Fibroblast of villous mesenchyme (primary cell): ENCODE results near the gene IFNGR1. TPM values are rescaled to one million over a fixed set of nuclear protein-coding genes. Genes with fewer than 3 reads are reported as not detected.
"Not testable (repeated sequence)": the region's sequence is repeated elsewhere in the genome, so short reads cannot be mapped to it uniquely, and the experiment has no call there.

Experiments
- DNase-seq: peaks from one replicate; pipeline ENCODE4 v3.0.0-alpha.2; 2010; ENCODE audit warnings: low read depth
- H3K4me3 ChIP-seq: 2 replicates; pipeline ENCODE4 v1.5.1; 2011; ENCODE audit warnings: low read depth, mild to moderate bottlenecking, low read length
- total RNA-seq: library from RNA; depleted of rRNA; stranded (reverse); fragments of >200 nt; gene quantifications from 2 replicates; pipeline ENCODE4 v1.2.3, GENCODE V29; 2012
- TF ChIP-seq, protein P1 (sequence below): IDR thresholded peaks from 2 replicates; pipeline ENCODE4 v1.5.1; 2012; ENCODE audit warnings: low read depth, mild to moderate bottlenecking, low read length; ENCODE audit not compliant: insufficient read depth

The IFNGR1 gene
- total RNA-seq, 1 donor, result 47.5 TPM

DNA sequence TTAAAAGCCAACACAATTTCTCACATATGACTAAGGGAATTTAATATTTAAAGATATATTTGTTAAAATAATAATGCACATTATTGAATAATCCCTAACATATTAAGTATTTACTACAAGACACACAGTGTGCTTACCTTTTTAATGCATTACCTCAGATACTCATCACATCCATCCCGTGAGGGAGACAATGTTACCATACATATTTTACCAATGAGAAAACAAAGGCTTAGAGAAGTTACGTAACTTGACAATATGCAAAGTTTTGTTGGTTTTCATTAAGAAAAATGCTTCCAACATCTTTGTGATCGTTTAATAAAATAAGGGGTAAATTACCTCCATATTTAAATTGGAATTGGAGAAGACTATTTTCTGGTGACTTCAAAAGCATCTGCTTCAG lies 4.3 kb downstream of the IFNGR1 start:
- no peak overlapping the region for H3K4me3 ChIP-seq
- DNase-seq, result no peak
- TF ChIP-seq, protein P1, sequence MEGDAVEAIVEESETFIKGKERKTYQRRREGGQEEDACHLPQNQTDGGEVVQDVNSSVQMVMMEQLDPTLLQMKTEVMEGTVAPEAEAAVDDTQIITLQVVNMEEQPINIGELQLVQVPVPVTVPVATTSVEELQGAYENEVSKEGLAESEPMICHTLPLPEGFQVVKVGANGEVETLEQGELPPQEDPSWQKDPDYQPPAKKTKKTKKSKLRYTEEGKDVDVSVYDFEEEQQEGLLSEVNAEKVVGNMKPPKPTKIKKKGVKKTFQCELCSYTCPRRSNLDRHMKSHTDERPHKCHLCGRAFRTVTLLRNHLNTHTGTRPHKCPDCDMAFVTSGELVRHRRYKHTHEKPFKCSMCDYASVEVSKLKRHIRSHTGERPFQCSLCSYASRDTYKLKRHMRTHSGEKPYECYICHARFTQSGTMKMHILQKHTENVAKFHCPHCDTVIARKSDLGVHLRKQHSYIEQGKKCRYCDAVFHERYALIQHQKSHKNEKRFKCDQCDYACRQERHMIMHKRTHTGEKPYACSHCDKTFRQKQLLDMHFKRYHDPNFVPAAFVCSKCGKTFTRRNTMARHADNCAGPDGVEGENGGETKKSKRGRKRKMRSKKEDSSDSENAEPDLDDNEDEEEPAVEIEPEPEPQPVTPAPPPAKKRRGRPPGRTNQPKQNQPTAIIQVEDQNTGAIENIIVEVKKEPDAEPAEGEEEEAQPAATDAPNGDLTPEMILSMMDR, result no peak

DNA sequence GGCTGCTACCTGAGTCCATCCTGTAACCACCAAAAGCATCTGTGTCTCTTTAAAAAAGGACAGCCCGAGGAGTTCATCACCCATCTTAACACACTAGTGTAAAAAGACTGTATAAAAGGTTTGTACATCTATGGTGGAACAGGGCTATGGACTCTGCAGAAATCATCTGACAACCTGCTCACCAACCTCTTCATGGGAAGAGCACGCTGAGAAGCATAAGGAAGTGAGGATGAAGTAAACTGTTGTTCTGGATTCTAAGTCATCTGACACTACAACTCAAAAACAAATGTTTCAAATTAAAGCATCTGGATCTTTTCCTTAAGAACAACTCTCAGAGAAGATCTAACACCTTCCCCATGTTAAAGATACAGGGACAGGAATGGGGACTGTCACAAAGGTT lies 5.4 kb downstream of the IFNGR1 start:
- TF ChIP-seq, protein P1, result no peak
- no peak overlapping the region for H3K4me3 ChIP-seq
- no peak for DNase-seq

DNA sequence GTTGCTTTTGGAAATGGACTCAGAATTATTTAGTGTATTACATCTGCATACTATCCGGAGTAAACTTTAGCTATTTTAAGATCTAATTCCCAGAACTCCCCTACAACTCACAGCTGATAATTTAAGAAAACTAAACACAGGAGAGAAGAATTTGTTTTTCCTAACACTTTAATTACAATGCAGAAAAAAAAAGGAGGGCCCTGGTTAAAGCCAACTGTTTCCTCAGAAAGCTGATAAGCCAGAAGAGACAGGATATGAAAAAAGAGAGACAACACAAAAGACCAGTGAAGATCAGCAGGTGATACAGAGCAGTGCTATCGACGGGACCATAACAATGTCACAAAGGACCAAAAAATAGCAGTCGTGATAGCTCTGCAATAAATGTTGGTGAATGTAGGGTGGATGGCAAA lies 5.8 kb downstream of the IFNGR1 start:
- H3K4me3 ChIP-seq, result no peak overlapping the region
- TF ChIP-seq, protein P1, result no peak
- DNase-seq, result no peak

DNA sequence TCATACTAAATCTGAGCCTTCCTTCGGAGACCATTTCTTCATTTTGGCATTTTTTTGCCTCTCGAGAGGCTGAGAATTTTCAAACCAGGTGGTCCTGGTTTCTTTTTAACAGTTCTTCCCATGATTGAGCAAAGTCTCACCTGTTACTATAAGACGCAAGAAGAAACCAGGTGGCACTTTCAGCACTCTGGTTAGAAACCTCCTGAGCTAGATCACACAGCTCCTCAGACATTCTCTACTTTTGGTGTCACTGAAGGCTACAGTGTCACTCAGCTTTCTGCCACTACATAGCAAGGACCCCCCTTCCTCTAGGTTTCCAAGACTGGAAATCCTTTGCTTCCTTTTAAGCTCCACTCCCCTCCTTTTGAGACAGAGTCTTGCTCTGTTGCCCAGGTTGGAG lies 7.3 kb downstream of the IFNGR1 start:
- TF ChIP-seq, protein P1, result no peak
- H3K4me3 ChIP-seq, result no peak overlapping the region
- DNase-seq, result no peak

DNA sequence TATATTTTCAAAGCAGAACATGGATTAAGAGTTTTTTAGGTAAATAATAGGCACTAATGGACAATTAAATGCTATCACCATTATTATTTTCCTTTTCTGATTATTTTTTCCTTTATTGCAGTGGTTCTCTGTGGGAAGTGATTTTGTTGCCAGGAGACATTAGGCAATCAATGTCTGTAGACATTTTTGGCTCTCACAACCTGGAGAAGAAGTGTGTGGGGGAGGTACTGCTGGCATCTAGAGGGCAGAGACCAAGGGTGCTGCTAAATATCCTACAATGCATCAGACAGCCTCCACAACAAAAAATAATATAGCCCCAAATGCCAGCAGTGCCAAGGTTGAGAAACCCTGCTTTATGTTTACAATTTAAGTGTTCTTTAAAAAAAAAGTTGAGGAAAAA lies 8.3 kb downstream of the IFNGR1 start:
- no peak overlapping the region for H3K4me3 ChIP-seq
- no peak for DNase-seq
- TF ChIP-seq, protein P1, result no peak

DNA sequence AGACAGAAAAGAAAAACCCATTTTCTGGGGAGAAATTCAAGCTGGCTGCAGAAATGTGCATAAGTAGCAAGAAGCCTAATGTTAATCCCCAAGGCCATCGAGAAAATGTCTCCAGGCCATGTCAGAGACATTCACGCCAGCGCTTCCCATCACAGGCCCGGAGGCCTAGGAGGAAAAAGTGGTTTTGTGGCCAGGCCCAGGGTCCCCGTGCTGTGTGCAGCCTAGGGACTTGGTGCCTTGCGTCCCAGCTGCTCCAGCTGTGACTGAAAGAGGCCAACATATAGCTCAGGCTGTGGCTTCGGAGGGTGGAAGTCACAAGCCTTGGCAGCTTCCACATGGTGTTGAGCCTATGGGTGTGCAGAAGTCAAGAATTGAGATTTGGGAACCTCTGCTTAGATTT lies 10.9 kb downstream of the IFNGR1 start:
- DNase-seq, result no peak
- H3K4me3 ChIP-seq, result no peak overlapping the region

DNA sequence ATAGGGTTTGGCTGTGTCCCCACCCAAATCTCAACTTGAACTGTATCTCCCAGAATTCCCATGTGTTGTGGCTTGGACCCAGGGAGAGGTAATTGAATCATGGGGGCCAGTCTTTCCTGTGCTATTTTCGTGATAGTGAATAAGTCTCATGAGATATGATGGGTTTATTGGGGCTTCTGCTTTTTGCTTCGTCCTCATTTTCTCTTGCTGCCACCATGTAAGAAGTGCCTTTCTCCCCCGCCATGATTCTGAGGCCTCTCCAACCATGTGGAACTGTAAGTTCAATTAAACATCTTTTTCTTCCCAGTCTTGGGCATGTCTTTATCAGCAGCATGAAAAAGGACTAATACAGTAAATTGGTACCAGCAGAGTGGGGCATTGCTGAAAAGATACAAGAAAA lies 11.7 kb downstream of the IFNGR1 start:
- not testable (repeated sequence) for H3K4me3 ChIP-seq, DNase-seq

More for the DNA sequence above, 10.9 kb downstream of the IFNGR1 start:
- TF ChIP-seq, protein P1, result no peak

DNA sequence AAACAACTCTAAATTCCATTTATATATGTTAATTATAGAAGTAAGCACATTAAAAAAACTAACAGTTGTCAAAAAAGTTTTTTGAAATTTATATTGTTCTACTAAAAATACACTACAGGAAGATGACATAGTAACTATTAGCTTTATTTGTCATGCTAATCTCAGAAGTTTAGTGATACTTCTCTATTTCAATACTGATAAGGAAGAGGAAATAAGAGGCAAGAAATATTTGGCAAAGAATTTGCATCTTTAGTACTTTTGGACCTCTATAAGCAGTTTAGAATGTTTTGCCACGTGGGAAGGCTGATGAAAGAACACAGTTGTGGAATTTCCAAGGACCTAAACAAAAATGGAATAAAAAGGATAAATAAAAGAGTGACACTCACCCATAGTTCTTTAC lies 12.6 kb downstream of the IFNGR1 start:
- no peak for DNase-seq
- no peak overlapping the region for H3K4me3 ChIP-seq
- TF ChIP-seq, protein P1, result no peak
